A549 (cell line): ENCODE data around the gene NINJ1.

Experiments
- BHLHE40 ChIP-seq: IDR thresholded peaks from 2 replicates; pipeline ENCODE4 v1.6.1; 2012; ENCODE audit warnings: low read depth, low read length, inconsistent platforms
- CBX8 ChIP-seq: fragments of 200-600 bp; sonication (generic); IDR thresholded peaks from 2 replicates; pipeline ENCODE4 v1.6.1; 2016
- CHD2 ChIP-seq: fragments of 150-350 bp; IDR thresholded peaks from 2 replicates; pipeline ENCODE4 v1.6.1; 2014; ENCODE audit warnings: low read length; ENCODE audit not compliant: partially characterized antibody
- CTCF ChIP-seq: fragments of >200 bp; sonication (Bioruptor Twin); formaldehyde crosslinking; IDR thresholded peaks from 3 replicates; pipeline ENCODE4 v1.5.1; 2016
- JUNB ChIP-seq: fragments of >200 bp; sonication (Bioruptor Twin); formaldehyde crosslinking; IDR thresholded peaks from 2 replicates; pipeline ENCODE4 v1.6.1; 2016
- POLR2A ChIP-seq: IDR thresholded peaks from 2 replicates; pipeline ENCODE4 v1.6.1; 2012; ENCODE audit warnings: mild to moderate bottlenecking, low read length

DNA sequence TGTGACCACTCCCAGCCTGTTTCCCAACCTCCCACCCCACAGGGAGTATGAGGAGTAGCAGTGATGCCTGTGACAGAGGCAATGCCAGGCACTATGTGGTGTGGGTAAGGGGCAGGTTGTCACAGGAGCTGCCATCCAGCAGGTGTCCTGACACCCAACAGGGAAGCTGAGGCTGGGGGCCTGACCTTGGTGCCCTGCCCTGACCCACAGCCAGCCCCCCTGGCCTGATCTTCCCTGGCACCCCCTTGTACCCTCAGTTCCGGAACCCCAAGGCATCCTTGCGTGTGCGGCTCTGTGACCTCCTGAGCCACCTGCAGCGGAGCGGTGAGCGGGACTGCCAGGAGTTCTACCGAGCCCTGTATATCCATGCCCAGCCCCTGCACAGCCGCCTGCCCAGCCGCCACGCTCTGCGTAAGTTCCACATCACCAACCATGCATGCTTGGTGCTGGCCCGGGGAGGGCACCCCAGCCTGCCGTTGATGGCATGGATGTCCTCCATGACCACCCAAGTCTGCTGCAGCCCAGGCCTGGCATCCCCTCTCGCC, 23.7 kb downstream of the NINJ1 start:
- TF ChIP-seq CTCF (no peak), CHD2 (no peak), CBX8 (no peak), JUNB (no peak), POLR2A (no peak), BHLHE40 (no peak)
